ENCODE data around the gene TSPAN2. TPM values are rescaled to one million over a fixed set of nuclear protein-coding genes. Genes with fewer than 3 reads are reported as not detected.

TSPAN2 gene
- polyA plus RNA-seq, 4 donors, result 1.4 to 5.5 (median 5.0) TPM; not detected in 1

- Histone ChIP-seq H3K27me3 (ENCODE audit: control insufficient read depth in 3 of 3, insufficient read depth in 3 of 3, low read length in 3 of 3) (no peaks in the 10 kb centered on the region), H3K4me3 (ENCODE audit: low read depth in 1 of 3, low read length in 3 of 3) (no peak overlapping the region), H3K27ac (ENCODE audit: low read depth in 1 of 3, low read length in 2 of 3) (peak overlapping the region in 1 of 3 donors; percentile 46), H3K9me3 (ENCODE audit: control insufficient read depth in 2 of 2, insufficient read depth in 1 of 2, low read depth in 1 of 2, low read length in 1 of 2) (no peaks in the 10 kb centered on the region), H3K36me3 (ENCODE audit: control insufficient read depth in 3 of 3, insufficient read depth in 2 of 3, low read depth in 1 of 3, low read length in 3 of 3) (peaks cover 0 to 3% (median 0%) of the 10 kb centered on the region in 3 donors), H3K4me1 (ENCODE audit: control insufficient read depth in 3 of 3, insufficient read depth in 2 of 3, low read depth in 1 of 3, low read length in 2 of 3) (peaks cover 0 to 23% (median 0%) of the 10 kb centered on the region in 3 donors)
- WGBS, 3 donors, result 20 to 59% (median 43%) methylated on average over 12 of the region's 12 CpGs
- FAIRE-seq (no peak), DNase-seq (peak; percentile 46 to 54)
Measured at GRCh38 chr1:115068826-115069585, 20.3 kb downstream of the TSPAN2 start.

GRCh38 chr1:115067161-115067859 is 22.0 kb downstream of the TSPAN2 start:
- FAIRE-seq (no peak), DNase-seq (no peak)
- Histone ChIP-seq H3K4me3 (ENCODE audit: low read depth in 1 of 3, low read length in 3 of 3) (no peak overlapping the region), H3K27me3 (ENCODE audit: control insufficient read depth in 3 of 3, insufficient read depth in 3 of 3, low read length in 3 of 3) (no peaks in the 10 kb centered on the region), H3K9me3 (ENCODE audit: control insufficient read depth in 2 of 2, insufficient read depth in 1 of 2, low read depth in 1 of 2, low read length in 1 of 2) (no peaks in the 10 kb centered on the region), H3K4me1 (ENCODE audit: control insufficient read depth in 3 of 3, insufficient read depth in 2 of 3, low read depth in 1 of 3, low read length in 2 of 3) (peaks cover under 1 to 25% (median 3%) of the 10 kb centered on the region in 3 donors), H3K36me3 (ENCODE audit: control insufficient read depth in 3 of 3, insufficient read depth in 2 of 3, low read depth in 1 of 3, low read length in 3 of 3) (peaks cover 0 to 3% (median 0%) of the 10 kb centered on the region in 3 donors), H3K27ac (ENCODE audit: low read depth in 1 of 3, low read length in 2 of 3) (peak overlapping the region in 1 of 3 donors; percentile 8)
- 77 to 90% (median 89%) methylated on average over 8 of the region's 8 CpGs for WGBS, 3 donors

- DNase-seq (no peak), FAIRE-seq (no peak)
- Histone ChIP-seq H3K27me3 (ENCODE audit: control insufficient read depth in 3 of 3, insufficient read depth in 3 of 3, low read length in 3 of 3) (no peaks in the 10 kb centered on the region), H3K27ac (ENCODE audit: low read depth in 1 of 3, low read length in 2 of 3) (no peak overlapping the region), H3K4me3 (ENCODE audit: low read depth in 1 of 3, low read length in 3 of 3) (no peak overlapping the region), H3K4me1 (ENCODE audit: control insufficient read depth in 3 of 3, insufficient read depth in 2 of 3, low read depth in 1 of 3, low read length in 2 of 3) (peaks cover 3 to 28% (median 8%) of the 10 kb centered on the region in 3 donors), H3K36me3 (ENCODE audit: control insufficient read depth in 3 of 3, insufficient read depth in 2 of 3, low read depth in 1 of 3, low read length in 3 of 3) (peaks cover 0 to 3% (median 0%) of the 10 kb centered on the region in 3 donors), H3K9me3 (ENCODE audit: control insufficient read depth in 2 of 2, insufficient read depth in 1 of 2, low read depth in 1 of 2, low read length in 1 of 2) (no peaks in the 10 kb centered on the region)
- 90 to 95% (median 93%) methylated on average over 6 of the region's 6 CpGs for WGBS, 3 donors
Measured at GRCh38 chr1:115065021-115065420, 24.3 kb downstream of the TSPAN2 start.

DNA sequence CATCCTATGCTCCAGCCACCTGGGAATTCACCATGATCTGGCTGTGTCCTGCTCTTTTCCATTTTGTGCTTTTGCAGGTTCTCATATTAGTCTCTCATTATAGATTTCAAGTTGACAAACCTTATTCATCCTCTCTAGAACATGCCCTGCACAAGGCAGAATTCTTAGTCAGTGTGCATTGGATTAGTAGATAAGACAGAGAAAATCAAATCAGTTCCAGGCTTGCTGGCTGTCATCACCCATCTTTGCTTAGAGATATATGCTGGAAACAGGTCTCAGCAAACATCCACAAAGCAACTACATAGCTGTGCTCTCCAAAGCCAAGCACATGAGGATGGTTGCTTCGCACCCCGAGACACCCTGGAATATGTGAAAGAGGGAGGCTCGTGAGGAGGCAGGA is 24.8 kb downstream of the TSPAN2 start:
- Histone ChIP-seq H3K4me3 (ENCODE audit: low read depth in 1 of 3, low read length in 3 of 3) (no peak overlapping the region), H3K4me1 (ENCODE audit: control insufficient read depth in 3 of 3, insufficient read depth in 2 of 3, low read depth in 1 of 3, low read length in 2 of 3) (peaks cover 3 to 23% (median 8%) of the 10 kb centered on the region in 3 donors), H3K27ac (ENCODE audit: low read depth in 1 of 3, low read length in 2 of 3) (no peak overlapping the region), H3K27me3 (ENCODE audit: control insufficient read depth in 3 of 3, insufficient read depth in 3 of 3, low read length in 3 of 3) (no peaks in the 10 kb centered on the region), H3K36me3 (ENCODE audit: control insufficient read depth in 3 of 3, insufficient read depth in 2 of 3, low read depth in 1 of 3, low read length in 3 of 3) (peaks cover 0 to 3% (median 0%) of the 10 kb centered on the region in 3 donors), H3K9me3 (ENCODE audit: control insufficient read depth in 2 of 2, insufficient read depth in 1 of 2, low read depth in 1 of 2, low read length in 1 of 2) (no peaks in the 10 kb centered on the region)
- FAIRE-seq (no peak), DNase-seq (no peak)
- WGBS, 3 donors, result 94 to 97% (median 96%) methylated on average over 3 of the region's 3 CpGs

GRCh38 chr1:115063228-115063901 is 25.9 kb downstream of the TSPAN2 start:
- Histone ChIP-seq H3K4me3 (ENCODE audit: low read depth in 1 of 3, low read length in 3 of 3) (no peak overlapping the region), H3K36me3 (ENCODE audit: control insufficient read depth in 3 of 3, insufficient read depth in 2 of 3, low read depth in 1 of 3, low read length in 3 of 3) (no peaks in the 10 kb centered on the region), H3K9me3 (ENCODE audit: control insufficient read depth in 2 of 2, insufficient read depth in 1 of 2, low read depth in 1 of 2, low read length in 1 of 2) (no peaks in the 10 kb centered on the region), H3K27ac (ENCODE audit: low read depth in 1 of 3, low read length in 2 of 3) (no peak overlapping the region), H3K27me3 (ENCODE audit: control insufficient read depth in 3 of 3, insufficient read depth in 3 of 3, low read length in 3 of 3) (no peaks in the 10 kb centered on the region), H3K4me1 (ENCODE audit: control insufficient read depth in 3 of 3, insufficient read depth in 2 of 3, low read depth in 1 of 3, low read length in 2 of 3) (peaks cover 3 to 13% (median 8%) of the 10 kb centered on the region in 3 donors)
- WGBS, 3 donors, result 76 to 90% (median 78%) methylated on average over 7 of the region's 7 CpGs
- no peak for DNase-seq
- no peak for FAIRE-seq

DNA sequence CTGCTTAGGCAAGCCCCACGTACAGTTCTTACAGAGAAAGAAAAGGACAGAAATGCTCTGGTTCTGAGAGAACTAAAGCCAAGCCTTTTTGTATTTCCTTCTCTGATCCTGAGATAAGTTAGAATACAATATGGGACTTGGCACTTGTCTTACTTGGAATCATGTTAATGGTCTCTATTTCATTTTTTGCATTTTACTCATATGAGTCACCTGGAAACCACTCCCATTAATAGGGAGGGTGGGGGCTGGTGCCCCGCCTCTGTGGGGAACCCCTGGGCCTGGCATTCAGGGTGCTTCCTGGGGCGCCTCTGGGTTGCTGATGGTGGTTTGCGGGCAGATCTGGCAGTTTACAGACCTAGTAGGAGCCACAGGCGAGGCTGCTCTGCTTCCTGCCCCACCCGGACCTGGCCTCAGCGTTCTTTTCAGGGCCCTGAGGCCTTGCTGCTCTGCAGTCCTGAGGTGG is 26.7 kb downstream of the TSPAN2 start:
- DNase-seq (peak; percentile 68 to 74), FAIRE-seq (no peak)
- Histone ChIP-seq H3K27me3 (ENCODE audit: control insufficient read depth in 3 of 3, insufficient read depth in 3 of 3, low read length in 3 of 3) (no peaks in the 10 kb centered on the region), H3K27ac (ENCODE audit: low read depth in 1 of 3, low read length in 2 of 3) (peak overlapping the region in 2 of 3 donors; percentile 1 to 61), H3K9me3 (ENCODE audit: control insufficient read depth in 2 of 2, insufficient read depth in 1 of 2, low read depth in 1 of 2, low read length in 1 of 2) (no peaks in the 10 kb centered on the region), H3K4me3 (ENCODE audit: low read depth in 1 of 3, low read length in 3 of 3) (no peak overlapping the region), H3K36me3 (ENCODE audit: control insufficient read depth in 3 of 3, insufficient read depth in 2 of 3, low read depth in 1 of 3, low read length in 3 of 3) (no peaks in the 10 kb centered on the region), H3K4me1 (ENCODE audit: control insufficient read depth in 3 of 3, insufficient read depth in 2 of 3, low read depth in 1 of 3, low read length in 2 of 3) (peaks cover 3 to 13% (median 8%) of the 10 kb centered on the region in 3 donors)
- WGBS, 3 donors, result 8 to 38% (median 38%) methylated on average over 7 of the region's 7 CpGs

DNA sequence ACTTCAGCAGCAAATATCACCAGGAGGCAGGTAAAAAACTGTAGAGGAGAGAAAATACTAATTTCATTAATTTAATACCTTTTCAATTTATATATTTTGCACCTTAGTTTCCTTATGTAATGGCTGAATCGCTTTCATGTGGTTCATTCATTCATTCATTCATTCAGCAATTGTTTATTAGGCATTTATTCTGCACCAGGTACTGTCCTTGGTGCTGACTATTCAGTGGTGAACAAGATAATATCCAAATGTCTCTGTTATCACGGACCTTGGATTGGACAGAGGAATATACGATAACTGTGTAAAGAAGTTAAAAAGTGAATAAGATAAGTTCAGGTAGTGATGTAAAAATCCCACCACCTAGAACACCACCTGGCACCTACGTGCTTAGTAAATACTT is 28.8 kb downstream of the TSPAN2 start:
- Histone ChIP-seq H3K4me1 (ENCODE audit: control insufficient read depth in 3 of 3, insufficient read depth in 2 of 3, low read depth in 1 of 3, low read length in 2 of 3) (peaks cover 3 to 21% (median 8%) of the 10 kb centered on the region in 3 donors), H3K36me3 (ENCODE audit: control insufficient read depth in 3 of 3, insufficient read depth in 2 of 3, low read depth in 1 of 3, low read length in 3 of 3) (no peaks in the 10 kb centered on the region), H3K9me3 (ENCODE audit: control insufficient read depth in 2 of 2, insufficient read depth in 1 of 2, low read depth in 1 of 2, low read length in 1 of 2) (no peaks in the 10 kb centered on the region), H3K27ac (ENCODE audit: low read depth in 1 of 3, low read length in 2 of 3) (no peak overlapping the region), H3K4me3 (ENCODE audit: low read depth in 1 of 3, low read length in 3 of 3) (no peak overlapping the region), H3K27me3 (ENCODE audit: control insufficient read depth in 3 of 3, insufficient read depth in 3 of 3, low read length in 3 of 3) (no peaks in the 10 kb centered on the region)
- FAIRE-seq (no peak), DNase-seq (no peak)
- 60 to 77% (median 67%) methylated on average over 4 of the region's 4 CpGs for WGBS, 3 donors

DNA sequence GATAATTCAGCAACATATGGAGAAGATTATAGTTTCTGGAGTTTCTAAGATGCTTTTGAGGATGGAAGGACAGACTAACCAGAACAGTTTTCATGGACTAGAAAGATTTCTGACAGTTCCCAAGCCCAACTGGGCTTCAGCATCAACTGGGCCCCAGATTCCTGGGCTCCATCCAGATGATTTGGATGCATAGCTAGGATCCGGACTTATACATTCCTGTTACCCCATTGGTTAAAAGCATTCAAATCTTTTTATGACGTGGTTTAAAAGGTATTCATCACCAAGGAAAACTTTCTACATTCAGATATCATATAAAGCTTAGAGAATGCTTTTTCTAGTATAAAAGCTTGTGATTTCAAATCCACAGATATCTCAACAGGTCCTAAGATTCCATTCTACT is 30.0 kb downstream of the TSPAN2 start:
- Histone ChIP-seq H3K4me3 (ENCODE audit: low read depth in 1 of 3, low read length in 3 of 3) (no peak overlapping the region), H3K4me1 (ENCODE audit: control insufficient read depth in 3 of 3, insufficient read depth in 2 of 3, low read depth in 1 of 3, low read length in 2 of 3) (peaks cover 3 to 21% (median 8%) of the 10 kb centered on the region in 3 donors), H3K27me3 (ENCODE audit: control insufficient read depth in 3 of 3, insufficient read depth in 3 of 3, low read length in 3 of 3) (no peaks in the 10 kb centered on the region), H3K9me3 (ENCODE audit: control insufficient read depth in 2 of 2, insufficient read depth in 1 of 2, low read depth in 1 of 2, low read length in 1 of 2) (no peaks in the 10 kb centered on the region), H3K27ac (ENCODE audit: low read depth in 1 of 3, low read length in 2 of 3) (no peak overlapping the region), H3K36me3 (ENCODE audit: control insufficient read depth in 3 of 3, insufficient read depth in 2 of 3, low read depth in 1 of 3, low read length in 3 of 3) (no peaks in the 10 kb centered on the region)
- 46 to 50% (median 46%) methylated on average over 2 of the region's 2 CpGs for WGBS, 3 donors
- DNase-seq, result no peak
- FAIRE-seq, result no peak
